ENCODE data around the gene FBXL13.
"Not testable (repeated sequence)": the region's sequence is repeated elsewhere in the genome, so short reads cannot be mapped to it uniquely, and the experiment has no call there.

The FBXL13 gene

DNA sequence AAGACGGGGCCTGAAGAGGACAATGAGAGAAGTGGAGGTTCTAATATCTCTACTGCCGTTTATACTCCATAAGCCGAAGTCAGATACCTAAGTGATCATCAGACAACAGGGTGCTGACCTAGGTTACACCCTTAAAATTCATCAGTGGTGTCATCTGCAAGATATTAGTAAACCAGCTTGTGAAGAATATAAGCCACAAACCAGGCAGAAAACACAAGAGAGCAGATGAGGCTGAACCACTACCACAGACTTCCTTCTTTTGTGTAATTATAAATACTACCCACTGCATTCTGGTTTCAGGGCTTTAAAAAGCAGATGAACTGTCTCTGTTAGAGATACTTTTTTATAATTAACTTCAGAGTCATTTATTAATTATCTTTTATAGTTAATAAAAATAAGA is 230.7 kb downstream of the FBXL13 start:
- DNase-seq = no peak

DNA sequence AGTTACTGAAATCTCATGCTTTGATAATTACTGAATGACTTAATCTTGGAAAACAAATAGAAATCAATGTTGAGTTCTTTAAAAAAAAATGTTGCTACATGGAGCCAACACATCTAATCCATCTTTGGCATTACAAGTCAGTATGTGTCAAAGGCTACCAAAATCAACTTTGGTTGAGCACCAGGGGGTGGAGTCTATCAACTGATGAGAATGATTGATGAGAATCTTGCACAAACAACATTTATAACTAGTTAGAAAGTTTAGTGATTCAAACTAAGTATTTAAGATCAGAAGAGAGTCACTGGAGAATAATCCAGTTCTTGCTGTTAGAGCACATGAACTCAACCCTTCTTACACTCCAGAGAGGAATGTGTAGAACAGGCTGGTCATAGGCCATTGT is 232.3 kb downstream of the FBXL13 start:
- DNase-seq = no peak

DNA sequence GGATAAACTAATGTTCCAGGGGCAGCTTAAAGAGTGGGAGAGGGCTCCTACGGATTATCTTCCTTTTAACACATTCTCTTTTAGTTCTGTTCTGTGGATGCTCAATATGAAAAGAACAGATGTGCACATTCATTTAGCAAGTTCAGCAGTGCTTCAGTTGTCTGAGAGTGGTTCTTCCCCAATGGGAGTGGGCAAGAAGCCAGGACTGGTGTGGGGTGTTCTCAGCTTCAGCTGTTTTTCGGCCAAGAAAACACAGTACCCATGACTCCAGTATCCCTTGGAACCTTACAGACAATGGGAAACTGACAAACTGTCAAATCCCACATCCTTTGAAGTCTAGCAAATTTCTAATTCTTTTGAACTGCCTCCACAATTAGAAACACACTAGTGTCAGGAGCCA is 233.3 kb downstream of the FBXL13 start:
- peak; percentile 66 for DNase-seq

DNA sequence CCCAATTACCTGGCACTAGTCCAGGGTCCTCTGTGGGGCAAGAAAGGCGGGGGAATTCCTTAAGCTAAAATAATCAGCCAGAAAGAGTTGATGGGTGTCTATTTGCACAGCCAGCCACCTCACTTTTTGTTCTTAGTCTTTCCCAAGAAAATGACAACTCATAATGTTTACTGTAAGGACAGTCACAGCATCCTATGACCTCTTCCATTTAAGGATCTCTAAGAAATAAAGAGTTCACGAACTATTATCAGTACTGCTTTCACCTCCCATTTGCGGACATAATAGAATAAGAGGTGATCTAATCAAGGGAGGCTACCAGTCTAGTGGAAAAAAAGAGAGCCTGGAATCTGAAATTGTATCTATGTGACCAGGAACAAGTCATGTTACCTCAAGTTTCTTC is 234.2 kb downstream of the FBXL13 start:
- DNase-seq = no peak

DNA sequence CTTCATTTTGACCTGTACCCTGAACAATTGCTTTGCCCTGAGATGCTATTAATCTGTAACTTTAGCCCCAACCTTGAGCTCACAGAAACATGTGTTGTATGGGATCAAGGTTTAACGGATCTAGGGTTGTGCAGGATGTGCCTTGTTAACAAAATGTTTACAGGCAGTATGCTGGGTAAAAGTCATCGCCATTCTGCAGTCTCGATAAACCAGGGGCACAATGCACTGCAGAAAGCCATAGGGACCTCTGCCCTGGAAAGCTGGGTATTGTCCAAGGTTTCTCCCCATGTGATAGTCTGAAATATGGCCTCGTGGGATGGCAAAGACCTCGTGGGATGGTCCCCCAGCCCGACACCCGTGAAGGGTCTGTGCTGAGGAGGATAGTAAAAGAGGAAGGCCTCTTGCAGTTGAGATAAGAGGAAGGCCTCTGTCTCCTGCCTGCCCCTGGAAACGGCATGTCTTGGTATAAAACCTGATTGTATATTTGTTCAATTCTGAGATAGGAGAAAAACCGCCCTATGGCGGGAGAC is 236.0 kb downstream of the FBXL13 start:
- DNase-seq = not testable (repeated sequence)

DNA sequence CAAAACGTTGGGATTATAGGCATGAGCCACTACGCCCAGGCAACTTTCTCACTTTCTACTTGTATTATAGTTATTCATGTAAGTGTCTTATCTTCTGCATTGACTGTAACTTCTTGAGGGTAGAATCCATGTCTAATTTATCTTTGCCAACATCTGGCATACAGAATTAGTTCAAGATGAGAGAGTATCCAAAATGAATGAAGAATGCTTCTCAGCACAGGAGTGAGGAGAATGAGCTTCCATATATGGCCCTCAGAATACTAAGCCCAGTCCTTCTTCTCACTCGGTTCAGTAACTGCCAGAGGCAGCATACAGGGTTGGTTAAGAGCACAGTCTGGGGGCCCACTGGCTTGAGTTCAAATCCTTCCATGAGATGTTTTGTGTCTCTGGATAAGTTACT is 236.8 kb downstream of the FBXL13 start:
- no peak for DNase-seq

DNA sequence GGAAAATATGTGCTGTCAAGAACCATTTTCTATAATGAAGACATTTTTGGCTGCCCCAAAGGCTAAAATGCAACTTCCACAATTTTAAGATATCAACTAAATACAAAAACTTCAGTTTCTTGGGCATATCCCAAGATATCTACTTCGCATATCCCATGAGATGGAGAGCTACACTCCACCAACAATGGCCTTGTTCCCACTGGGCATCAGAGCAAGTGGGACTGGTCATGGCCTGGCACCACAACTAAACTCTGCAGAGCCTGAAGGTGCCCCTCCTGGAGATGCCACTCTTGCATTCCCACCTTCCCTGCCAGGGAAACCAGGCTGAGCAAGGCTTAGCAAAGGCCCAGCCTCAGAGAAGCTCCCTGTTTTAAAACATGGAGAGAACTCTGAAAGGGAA is 237.6 kb downstream of the FBXL13 start:
- DNase-seq = no peak

DNA sequence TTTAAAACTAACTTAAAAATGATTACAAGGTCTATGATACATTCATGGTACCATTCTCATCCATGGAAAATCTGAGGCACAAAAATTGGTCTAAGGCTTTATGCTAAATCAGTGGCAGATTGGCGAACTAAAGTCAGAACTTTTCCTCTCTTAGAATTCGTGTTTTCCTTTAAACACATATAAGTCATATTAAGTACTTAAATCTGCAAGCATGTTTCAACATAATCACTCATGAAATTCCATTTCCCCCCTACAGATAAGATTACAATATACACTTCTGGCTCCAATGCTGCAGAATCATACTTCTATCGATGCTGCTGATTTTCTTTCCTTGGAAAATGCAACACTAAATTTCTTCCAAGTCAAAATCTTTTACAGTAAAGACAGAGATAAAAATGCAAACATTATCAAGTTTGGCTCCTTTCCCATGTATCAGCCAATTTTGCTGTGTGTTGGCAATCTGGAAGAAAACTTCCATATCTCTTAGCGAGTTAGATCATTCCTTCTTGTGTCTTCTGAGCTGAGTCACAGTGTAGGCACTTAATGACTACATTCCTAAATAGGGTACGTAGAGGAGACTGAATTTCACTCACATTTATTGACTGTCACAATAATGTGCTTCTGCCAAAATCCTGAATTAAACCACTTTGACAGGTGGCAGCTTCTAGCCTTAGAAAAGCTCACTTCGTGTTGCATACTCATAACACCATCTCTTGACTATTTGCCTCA is 238.2 kb downstream of the FBXL13 start:
- DNase-seq = no peak

DNA sequence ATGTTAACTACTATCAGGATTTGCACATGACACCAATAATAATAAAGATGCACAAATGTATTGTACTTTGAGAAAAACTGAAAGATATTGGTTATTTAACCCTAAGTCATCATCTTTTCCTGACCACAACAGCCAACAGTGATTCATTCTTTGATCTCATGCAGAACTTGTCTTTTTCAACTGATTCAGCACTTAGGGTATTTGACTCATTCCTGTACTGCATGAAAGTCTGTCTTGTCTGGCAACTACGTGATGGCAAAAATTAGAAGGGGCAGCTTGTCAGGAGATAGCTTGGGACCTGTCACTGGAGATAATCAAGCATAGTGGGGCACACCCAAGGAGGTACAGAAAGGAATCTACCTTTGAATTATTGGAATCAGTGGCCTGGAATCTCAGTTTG is 239.6 kb downstream of the FBXL13 start:
- no peak for DNase-seq

DNA sequence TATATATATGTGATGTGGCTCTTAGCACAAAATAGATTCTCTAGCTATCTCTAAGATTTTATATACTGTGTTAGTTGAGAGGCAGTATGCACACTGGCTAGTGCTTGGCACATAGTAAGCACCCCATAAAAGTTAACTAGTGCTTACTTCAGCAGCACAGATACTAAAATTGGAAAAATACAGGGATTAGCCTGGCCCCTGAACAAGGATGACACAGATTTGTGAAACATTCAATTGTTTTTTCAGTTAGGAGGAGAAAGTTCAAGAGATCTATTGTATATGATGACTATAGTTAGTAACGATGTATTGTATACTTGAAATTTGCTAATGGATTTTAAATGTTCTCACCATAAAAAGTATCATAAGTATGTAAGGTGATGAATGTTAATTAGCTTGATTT is 240.1 kb downstream of the FBXL13 start:
- DNase-seq = no peak

DNA sequence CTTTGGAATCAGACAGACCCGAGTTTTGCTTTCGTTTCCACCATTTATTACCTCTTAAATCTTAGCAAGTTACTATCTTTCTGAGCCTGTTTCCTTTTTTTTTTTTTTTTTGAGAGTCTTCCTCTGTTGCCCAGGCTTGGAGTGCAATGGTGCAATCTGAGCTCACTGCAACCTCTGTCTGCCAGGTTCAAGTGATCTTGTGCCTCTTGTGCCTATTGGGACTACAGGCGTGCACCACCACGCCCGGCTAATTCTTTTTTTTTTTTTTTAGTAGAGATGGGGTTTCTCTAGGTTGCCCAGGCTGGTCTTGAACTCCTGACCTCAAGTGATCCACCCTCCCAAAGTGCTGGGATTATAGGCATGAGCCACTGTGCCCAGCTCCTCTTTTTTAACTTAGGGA is 241.3 kb downstream of the FBXL13 start:
- no peak for DNase-seq

DNA sequence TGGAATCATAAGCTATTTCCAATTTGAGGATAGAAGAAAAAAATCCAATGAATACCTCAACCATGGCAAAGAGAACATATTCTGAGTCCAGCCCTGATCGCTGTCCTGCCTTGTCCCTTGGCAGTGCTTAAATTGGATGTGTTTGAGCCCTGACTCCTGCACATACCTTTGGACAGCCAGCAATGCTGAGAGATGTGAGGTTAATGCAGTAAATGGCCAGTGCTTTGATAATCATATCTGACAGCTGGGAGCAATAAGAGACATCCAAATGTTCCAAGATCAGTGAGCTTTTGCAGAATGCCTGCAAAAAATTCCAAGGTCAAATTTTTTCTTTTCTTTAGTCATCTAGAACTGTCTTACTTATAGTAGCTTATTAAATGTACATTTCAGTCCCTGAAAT is 241.9 kb downstream of the FBXL13 start:
- no peak for DNase-seq

DNA sequence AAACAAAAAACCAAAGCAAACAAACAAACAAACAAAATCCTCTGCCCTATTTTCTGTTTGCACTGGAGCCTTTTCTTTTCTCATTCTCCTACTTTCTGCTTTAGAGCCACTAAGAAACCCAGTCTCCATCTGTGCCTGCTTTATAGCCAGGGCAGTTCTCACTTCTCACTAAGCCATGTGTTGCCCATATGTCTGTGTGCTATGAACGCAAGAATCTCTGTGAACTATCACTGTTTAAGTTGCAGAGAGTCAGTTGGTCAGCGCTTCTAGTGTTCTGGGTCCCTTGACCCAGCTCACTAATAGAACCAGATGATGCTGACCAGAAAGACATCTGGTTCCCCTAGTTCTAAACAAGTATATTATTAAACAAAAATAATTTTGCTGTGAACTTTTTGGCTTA is 244.4 kb downstream of the FBXL13 start:
- DNase-seq = no peak

DNA sequence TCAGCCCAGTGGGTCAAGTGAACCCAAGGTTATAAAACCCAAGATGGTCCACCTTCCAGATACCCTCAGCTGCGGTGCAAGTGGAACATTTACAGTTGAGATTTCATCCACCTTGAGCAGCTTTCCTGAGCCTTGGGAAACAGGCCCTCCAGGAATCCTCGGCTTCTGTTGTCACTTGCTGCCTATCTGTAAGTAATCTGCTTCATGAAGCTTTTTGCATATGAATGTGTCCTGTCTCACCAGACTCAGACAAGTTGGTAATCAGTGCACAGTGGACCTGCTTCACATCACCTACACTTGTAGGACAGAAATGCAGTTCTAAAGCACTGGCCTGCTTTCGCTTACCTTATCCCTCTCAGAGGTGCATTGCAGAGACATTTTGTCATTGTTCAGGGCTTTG is 245.5 kb downstream of the FBXL13 start:
- DNase-seq = no peak

DNA sequence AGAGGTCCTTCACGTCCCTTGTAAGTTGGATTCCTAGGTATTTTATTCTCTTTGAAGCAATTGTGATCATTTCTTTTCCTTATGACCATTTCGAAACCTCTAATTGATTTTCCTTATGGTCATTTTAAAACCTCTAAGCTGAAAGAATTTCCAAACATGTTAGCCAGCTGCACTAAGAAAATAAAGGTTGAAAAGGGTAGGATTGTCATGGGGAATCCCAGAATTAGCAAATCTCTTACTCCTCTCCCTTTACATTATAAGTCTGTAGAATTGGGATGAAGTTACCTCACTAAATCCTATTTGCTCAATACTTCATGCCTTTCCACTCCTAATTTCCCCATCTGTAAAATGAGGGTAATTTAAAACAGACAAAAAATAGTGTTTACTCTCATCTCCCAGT is 246.3 kb downstream of the FBXL13 start:
- DNase-seq = no peak

DNA sequence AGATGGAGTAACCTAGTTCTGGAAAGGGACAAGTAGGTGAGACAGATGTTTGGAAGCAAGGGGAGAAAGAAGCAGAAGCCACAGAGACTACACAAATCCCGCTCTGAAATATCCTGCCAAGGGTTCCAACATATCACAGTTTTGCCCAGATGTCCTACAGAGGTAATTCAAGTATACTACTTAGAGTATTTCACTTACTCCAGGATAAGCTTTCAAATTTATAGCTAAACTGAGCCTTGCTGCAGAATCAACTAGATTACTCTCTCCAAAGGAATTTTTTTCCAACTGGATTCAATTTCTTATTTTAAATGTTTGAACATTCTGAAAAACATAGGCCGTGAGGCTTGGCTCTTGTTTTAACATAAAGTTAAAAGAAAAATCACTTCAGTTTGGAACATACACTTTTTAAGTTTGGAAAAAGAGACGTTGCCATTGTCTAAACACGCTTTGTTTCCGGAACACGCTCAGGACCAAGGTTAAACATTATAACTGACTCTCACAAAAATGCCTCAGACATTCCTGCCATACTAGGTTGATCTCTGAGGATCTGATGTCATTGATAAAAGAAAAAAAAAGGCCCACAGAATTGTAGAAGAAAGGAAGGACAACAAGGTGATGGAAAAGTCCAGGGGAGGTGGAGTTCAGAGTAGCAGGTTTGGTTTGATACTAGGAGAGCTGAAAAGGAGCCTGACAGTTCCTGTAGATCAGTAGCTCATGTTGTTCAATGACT is 251.0 kb downstream of the FBXL13 start:
- no peak for DNase-seq

DNA sequence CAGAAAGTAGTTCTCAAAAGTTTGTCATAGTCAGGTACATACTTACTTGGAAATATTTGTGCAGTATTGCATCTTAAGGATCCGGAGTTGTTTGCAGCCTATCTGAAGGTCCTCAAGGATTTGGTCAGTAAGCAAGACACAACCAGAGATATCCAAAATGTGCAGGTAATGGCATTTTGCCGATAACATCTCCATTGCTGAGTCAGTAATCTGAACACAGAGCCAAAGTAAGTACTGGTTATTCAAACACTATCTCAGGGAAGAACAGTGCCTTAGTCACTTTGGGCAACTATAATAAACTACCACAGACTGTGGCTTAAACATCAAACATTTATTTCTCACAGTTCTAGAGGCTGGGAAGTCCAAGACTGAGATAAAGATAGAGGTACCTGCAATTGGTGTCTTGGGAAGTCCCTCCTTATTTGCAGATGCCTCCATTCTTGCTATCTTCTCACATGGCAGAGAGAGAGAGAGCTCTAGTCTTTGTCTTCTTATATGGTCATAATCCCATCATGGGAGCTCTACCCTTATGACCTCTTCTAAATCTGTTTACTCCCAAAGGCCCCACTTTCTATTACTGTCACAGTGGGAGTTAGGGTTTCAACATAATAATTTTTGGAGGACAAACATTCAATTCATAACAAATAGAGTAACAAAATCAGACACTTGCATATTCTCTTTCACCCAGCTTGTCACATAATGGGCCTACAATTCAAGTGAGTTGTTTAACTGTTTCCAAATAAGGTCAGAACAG is 252.4 kb downstream of the FBXL13 start:
- DNase-seq = no peak

DNA sequence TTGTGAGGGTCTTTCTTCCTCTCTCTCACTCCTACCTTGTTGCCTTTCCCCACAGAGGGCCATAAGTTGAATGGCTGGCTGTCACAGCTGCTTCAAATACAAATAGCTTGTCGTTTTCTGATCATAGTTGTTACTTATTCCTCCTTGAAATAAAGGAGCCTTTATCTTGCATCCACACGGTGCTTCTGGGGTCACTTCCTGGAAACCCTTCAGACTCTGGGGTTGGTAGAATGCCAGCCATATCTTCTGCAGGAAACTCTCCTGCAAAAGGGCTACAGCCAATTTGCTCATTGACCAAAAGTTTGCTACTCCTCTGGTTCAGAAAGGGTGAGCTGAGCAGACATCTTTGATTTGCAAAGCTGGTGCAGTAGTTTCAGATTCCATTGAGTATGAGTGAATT is 255.4 kb downstream of the FBXL13 start:
- DNase-seq = no peak

DNA sequence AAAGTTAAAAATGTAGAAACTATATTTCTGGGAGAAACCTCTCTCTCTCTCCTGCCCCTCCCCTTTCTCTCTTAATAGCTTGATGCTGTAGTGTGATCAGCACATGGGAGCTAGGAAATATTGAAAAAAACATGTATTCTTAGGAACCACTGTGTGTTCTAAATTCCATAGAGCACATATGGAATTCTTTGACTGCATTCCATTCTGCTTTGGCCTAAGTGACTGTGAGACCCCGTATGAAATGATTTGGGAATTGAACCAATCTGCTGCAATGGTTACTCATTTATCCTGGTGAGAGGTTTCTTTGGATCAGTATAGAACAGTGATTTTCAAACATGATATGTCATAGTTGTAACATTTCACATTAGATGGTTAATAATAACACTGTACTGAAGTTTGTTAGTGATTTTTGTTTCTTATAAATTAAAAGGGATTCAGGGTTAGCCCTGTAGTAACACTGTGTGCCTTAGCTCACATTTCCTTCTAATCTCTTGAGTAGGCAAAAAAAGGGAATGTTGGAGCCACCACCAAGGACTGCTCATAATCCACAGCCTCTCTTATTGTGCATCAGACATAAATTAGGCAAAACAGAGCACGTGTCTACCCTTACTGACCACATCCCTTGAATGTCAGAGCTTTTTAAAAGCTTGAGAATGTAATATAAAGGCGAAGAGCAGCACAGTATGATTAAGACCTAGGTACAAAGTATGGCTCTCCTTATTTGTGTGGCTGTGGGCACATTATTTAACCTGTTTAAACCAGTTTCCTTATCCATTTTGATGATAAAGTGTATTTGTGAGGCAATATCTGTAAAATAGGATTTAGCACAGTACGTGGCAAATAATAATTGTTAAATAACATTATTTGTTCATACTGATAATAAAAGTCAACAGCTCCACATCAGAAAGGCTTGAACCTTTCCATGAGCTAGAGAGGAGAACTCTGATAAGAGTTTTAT is 256.7 kb downstream of the FBXL13 start:
- DNase-seq = no peak

DNA sequence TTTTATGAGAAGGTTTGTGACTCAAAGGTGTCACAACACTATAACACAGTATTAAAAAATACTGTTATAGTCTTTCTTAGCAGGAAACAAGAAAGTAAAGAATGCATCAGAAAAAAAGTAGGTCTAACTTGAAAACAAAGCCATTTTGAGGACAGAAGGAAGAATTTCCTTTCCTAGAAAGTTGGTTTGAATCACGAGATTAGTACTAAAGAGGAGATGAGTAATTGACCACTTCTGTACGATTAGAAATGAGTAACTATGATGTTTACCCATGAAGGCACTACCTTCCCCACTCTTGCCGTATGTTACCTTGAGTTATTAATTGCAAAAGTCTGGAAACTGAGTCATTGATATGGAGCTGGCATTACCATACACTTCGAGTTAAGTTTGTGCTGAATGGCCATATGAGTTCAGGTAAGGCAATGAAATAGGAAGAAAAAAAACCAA is 260.5 kb downstream of the FBXL13 start:
- no peak for DNase-seq

DNA sequence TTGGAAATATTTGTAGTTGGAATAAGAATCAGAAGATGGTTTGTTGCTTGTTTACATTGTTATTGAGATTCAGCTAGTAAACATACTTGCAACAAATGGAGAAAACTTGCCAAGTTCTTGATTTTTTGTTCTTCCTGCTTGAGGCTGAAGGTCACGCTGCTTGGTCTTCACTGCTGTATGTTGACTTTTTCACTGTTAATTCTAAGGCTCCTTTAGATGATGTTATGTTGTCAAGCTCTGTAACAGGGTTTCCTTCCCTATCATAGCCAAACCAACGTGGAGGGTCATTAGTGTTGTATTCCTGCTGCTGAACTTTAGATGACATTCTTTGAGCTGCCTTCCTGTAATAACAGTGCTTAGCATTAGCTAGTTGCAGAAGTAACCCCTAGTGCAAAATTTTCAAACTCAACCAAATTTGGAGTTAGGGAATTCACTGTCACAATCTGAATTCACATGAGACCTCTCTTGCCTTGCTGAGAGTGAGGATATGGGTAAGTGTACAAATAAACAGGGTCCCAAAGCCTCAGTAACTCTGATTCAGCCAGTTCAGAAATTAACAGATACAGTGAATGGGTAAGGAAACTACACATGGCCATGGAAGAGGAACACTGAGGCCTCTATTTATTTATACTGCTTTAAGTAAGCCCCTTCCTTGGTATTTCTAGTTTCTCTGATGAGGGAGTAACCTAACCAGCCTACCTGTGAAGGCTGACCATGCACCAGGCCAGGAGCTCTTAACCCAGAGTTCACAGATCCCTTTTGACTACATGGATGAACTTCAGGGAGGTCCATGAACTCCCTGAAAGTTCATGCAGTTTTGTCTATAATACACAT is 261.2 kb downstream of the FBXL13 start:
- no peak for DNase-seq

All from right hindlimb (tissue), 1 donor.